DND-41 (cell line): ENCODE data around the gene GALNTL6.

Source experiments
- EZH2 ChIP-seq: IDR thresholded peaks from 3 replicates; pipeline ENCODE4 v1.6.1; 2012; ENCODE audit warnings: borderline replicate concordance, low read depth, mild to moderate bottlenecking, moderate library complexity, low read length, inconsistent platforms; ENCODE audit not compliant: severe bottlenecking
- TF ChIP-seq, protein P1 (sequence below): IDR thresholded peaks from 2 replicates; pipeline ENCODE4 v1.5.1; 2012; ENCODE audit warnings: borderline replicate concordance, low read length, moderate library complexity, mild to moderate bottlenecking; ENCODE audit not compliant: poor library complexity, severe bottlenecking; ENCODE audit errors: extremely low read depth

DNA sequence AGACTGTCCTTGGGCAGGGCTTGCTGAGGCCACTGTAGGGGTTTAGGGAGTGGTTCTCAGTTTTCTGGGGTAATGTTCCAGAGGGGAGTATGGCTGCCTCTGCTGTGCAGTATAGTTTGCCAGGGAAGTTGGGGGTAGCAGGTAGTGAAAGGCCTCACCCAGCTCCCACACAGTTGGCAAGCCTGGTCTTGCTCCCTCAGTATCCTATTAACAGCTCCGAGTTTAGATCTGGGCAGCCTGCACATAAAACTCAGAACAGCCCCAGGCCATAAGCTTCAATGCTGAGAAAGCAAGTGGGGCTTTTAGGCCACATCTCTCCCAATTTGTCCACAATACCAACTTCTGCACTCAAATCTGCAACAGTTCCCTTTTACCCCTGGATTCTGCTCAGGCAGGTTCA is 205.2 kb downstream of the GALNTL6 start:
- TF ChIP-seq, protein P1, sequence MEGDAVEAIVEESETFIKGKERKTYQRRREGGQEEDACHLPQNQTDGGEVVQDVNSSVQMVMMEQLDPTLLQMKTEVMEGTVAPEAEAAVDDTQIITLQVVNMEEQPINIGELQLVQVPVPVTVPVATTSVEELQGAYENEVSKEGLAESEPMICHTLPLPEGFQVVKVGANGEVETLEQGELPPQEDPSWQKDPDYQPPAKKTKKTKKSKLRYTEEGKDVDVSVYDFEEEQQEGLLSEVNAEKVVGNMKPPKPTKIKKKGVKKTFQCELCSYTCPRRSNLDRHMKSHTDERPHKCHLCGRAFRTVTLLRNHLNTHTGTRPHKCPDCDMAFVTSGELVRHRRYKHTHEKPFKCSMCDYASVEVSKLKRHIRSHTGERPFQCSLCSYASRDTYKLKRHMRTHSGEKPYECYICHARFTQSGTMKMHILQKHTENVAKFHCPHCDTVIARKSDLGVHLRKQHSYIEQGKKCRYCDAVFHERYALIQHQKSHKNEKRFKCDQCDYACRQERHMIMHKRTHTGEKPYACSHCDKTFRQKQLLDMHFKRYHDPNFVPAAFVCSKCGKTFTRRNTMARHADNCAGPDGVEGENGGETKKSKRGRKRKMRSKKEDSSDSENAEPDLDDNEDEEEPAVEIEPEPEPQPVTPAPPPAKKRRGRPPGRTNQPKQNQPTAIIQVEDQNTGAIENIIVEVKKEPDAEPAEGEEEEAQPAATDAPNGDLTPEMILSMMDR: no peak
- no peak for TF ChIP-seq EZH2
